Choroid plexus epithelial cell (primary cell): ENCODE results near the gene MTNR1A.

ENCODE experiments used
- DNase-seq: peaks from one replicate; pipeline ENCODE4 v3.0.0-alpha.2; 2010; ENCODE audit warnings: low read depth
- H3K4me3 ChIP-seq: 2 replicates; pipeline ENCODE4 v1.5.1; 2011; ENCODE audit warnings: low read depth, mild to moderate bottlenecking, control low read depth, low read length, moderate library complexity
- TF ChIP-seq, protein P1 (sequence below): conservative IDR thresholded peaks from 2 replicates; pipeline ENCODE4 v1.5.1; 2011; ENCODE audit warnings: low read depth, mild to moderate bottlenecking, control low read depth, inconsistent platforms, low read length, moderate library complexity

MTNR1A gene

DNA sequence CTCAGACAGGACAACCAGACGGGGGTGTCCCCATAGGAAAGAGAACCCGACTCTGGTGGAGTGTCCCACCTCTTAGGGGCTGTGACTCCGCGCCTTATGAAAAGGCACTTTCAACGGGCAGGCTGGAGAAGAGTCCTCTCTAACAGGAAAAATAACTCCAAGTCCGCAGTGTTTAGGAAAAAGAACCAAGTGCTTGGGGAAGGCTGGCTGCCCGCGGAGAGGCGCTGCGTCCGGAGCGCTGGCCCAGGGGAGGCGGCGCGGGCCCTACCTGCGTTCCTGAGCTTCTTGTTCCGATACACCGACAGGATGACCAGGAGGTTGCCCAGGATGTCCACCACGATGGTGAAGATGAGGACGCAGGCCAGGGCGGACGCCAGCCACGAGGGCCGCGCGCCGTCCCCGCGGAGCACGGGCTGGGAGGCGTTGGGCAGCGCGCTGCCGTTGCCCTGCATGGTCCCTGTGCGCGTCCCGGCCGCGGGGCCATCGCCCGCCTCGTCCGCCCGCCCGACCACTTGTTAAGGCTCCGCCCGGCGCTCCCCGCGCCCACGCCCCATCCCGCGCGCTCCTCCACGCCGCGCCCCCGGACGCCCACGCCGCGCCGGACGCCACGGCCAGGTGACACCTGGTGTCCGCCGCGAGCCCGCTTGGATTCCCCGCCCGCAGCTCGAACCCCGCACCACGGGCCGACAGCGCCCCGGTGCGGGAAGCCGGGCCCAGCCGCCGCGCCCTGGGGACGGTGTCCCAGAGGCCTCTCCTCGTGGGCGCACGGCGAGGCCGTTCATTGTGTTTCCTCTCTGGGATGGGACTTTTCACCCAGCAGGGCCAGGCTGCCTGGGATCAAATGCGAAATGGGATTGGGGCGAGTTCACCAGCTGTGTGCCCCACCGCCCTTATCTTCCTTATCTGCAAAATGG, at the start of gene MTNR1A:
MTNR1A (minus strand) TSS at position 654 of the 914 bp plus-strand sequence; CDS start at position 452, 202 bp downstream.
- peak within 1 kb of the TSS; percentile 41 for H3K4me3 ChIP-seq
- peak; percentile 13 for DNase-seq
- TF ChIP-seq, protein P1, sequence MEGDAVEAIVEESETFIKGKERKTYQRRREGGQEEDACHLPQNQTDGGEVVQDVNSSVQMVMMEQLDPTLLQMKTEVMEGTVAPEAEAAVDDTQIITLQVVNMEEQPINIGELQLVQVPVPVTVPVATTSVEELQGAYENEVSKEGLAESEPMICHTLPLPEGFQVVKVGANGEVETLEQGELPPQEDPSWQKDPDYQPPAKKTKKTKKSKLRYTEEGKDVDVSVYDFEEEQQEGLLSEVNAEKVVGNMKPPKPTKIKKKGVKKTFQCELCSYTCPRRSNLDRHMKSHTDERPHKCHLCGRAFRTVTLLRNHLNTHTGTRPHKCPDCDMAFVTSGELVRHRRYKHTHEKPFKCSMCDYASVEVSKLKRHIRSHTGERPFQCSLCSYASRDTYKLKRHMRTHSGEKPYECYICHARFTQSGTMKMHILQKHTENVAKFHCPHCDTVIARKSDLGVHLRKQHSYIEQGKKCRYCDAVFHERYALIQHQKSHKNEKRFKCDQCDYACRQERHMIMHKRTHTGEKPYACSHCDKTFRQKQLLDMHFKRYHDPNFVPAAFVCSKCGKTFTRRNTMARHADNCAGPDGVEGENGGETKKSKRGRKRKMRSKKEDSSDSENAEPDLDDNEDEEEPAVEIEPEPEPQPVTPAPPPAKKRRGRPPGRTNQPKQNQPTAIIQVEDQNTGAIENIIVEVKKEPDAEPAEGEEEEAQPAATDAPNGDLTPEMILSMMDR, result no peak

DNA sequence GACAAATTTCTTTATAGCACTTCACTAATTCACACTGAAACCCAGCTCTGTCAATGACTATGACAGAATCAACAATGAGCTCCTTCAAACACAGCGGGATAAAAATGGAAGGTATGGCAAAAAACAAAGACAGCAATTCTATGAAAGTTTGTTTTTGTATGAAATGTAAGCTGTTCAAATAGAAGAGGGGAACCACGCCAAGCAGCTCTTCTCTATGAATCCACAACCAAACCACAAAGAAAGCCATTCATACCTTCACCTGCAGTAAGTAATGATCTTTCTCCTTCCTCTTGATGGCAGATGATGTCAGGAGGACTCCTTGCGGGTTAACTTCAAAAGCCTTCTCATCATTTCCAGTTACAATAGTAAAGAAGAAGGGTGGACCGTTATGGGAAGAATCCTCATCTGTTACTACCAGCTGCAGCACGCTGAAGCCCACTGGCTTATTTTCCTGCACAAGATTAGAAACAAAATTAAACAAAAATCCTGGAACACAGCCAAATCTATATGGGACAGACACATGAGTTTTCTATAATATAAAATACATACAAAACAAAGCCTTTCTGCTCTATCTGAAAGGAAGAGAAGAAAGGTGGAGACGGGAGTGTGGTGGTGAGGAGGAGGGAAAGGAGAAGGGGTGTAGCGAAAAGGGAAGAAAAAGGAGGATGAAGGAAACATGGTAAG, 48.9 kb upstream of the MTNR1A start:
- TF ChIP-seq, protein P1, result no peak
- H3K4me3 ChIP-seq, result no peak overlapping the region
- DNase-seq, result no peak

DNA sequence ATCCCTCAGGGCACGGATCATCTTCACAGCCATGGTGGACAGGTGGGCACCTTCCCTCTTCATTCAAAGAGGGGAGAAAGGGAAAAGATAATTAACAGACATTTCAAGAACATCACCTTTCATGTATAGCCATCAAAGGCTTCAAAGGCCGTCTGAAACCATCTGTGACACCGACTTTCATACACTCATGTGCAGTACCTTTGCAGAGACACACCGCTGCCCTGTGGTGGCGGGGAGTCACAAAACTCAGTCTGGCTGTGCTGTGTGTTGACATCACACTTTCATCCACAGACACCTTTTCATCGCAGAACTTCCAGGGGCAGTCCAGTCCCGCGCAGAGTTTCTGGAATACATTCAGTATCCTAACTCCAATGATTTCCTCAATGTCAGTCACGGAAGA, 47.6 kb upstream of the MTNR1A start:
- TF ChIP-seq, protein P1, result no peak
- no peak overlapping the region for H3K4me3 ChIP-seq

DNA sequence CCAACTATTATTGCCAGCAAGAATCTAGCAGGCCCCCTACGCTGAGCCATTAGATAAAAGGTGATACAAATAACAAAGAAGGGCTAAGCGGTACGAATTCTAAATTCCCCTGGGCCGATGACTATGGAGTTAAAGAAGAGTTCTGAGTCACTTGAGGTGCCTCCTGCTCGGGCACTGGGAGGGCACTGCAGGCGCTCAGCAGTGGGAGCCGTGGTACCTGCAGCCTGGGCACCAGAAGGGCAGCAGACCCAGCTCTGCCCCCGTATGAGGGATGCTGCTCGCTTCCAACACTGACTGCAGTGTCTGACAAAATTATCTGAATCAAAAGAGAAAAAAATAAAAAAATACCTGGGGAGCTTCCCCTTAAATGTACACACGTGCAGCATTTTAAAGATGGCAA, 44.1 kb upstream of the MTNR1A start:
- no peak overlapping the region for H3K4me3 ChIP-seq
- TF ChIP-seq, protein P1, result no peak

More for the DNA sequence above, 47.6 kb upstream of the MTNR1A start:
- no peak for DNase-seq

DNA sequence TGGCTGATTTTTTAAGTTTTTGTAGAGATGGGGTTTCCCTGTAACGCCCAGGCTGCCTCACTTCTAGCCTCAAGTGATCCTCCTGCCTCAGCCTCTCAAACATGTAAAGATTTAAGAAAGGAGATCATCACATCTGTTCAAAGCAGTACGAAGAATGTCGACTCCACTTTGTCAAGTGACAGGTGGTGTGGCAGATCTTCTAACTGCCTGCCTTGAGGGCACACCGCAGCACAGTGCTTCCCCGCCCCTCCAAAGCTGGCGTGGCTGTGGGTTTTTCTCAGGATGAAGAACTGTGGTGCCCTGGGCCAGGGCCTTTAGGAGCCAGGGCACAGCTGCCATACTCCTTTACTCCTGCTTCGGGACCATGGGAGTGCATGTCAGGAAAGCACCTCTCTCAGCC, 43.3 kb upstream of the MTNR1A start:
- TF ChIP-seq, protein P1, result no peak
- no peak overlapping the region for H3K4me3 ChIP-seq
- DNase-seq, result no peak

More for the DNA sequence above, 44.1 kb upstream of the MTNR1A start:
- no peak for DNase-seq

DNA sequence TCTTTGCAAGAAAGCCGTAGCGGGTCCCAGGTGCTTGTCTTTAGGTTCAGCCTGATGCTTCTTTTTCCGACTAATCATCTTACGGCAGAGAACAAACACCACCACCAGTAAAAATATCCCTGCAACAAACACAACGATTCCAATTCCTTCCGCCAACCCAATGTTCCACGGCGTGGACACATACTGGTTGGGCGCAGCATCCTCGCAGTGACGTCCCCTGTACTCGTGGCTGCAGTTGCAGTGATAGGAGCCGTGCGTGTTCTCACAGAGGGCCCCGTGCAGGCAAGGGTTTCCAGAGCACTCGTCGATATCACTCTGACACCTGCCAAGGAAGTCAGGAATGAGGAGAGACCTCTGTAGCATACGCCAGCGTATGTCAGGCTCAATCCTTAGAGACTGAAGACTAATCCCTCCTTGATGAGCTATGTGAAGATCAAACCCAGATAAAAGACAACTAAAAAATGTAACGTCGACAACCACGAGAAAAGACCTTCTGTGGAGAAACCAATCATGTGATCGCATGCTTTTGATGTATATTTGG, 41.6 kb upstream of the MTNR1A start:
- TF ChIP-seq, protein P1, result no peak
- no peak for DNase-seq
- H3K4me3 ChIP-seq, result no peak overlapping the region
